Peyer's patch (tissue), 4 donors: Measurements from ENCODE around the gene EPAS1. TPM values are rescaled to one million over a fixed set of nuclear protein-coding genes. Genes with fewer than 3 reads are reported as not detected.

Source experiments
- DNase-seq, 3 donors: peaks; one replicate each; pipeline ENCODE4 v3.0.0-alpha.2; 2017 to 2019
- H3K27ac ChIP-seq, 4 donors: fragments of 200-600 bp; sonication (generic); one replicate each; pipeline ENCODE4 v1.5.1; 2016 to 2019
- H3K27me3 ChIP-seq, 2 donors: fragments of 200-600 bp; sonication (generic); one replicate each; pipeline ENCODE4 v1.5.1; 2019
- H3K36me3 ChIP-seq, 3 donors: fragments of 200-600 bp; sonication (generic); one replicate each; pipeline ENCODE4 v1.5.1; 2016 to 2019
- H3K4me1 ChIP-seq, 4 donors: fragments of 200-600 bp; sonication (generic); one replicate each; pipeline ENCODE4 v1.5.1; 2016 to 2019
- H3K4me3 ChIP-seq, 4 donors: fragments of 200-600 bp; sonication (generic); 1 replicate in 3 of 4; 2 replicates in 1 of 4; pipeline ENCODE4 v1.5.1; 2016 to 2019; ENCODE audit warnings: mild to moderate bottlenecking in 1 of 4
- H3K9me3 ChIP-seq, 4 donors: fragments of 200-600 bp; sonication (generic); one replicate each; pipeline ENCODE4 v1.5.1; 2016 to 2019; ENCODE audit warnings: mild to moderate bottlenecking in 1 of 4
- POLR2A ChIP-seq, 2 donors: fragments of 450-650 bp; IDR thresholded peaks; one replicate each; pipeline ENCODE4 v1.5.1; 2017; ENCODE audit warnings: antibody characterized with exemption in 2 of 2, mild to moderate bottlenecking in 2 of 2, moderate library complexity in 2 of 2
- total RNA-seq, 4 donors: library from RNA; depleted of rRNA; stranded (reverse); fragments of >200 nt; gene quantifications; one replicate each; pipeline ENCODE4 v1.1.0, GENCODE V29; 2016
- TF ChIP-seq, protein P1 (sequence below), 6 experiments: fragments of 450-650 bp in 4 of 6; fragments of 200-600 bp in 2 of 6; sonication (generic) in 1 of 6; IDR thresholded peaks; one replicate each; pipeline ENCODE4 v1.5.1; 2017 to 2019; ENCODE audit warnings: antibody characterized with exemption in 6 of 6, mild to moderate bottlenecking in 3 of 6, moderate library complexity in 1 of 6

EPAS1 gene
- total RNA-seq, 4 donors from 2014 or later: 114 to 240 (median 196) TPM

- Histone ChIP-seq H3K27ac (peak overlapping the region in 3 of 4 donors; percentile 42 to 93 (median 85)), H3K27me3 (no peaks in the 10 kb centered on the region), H3K4me1 (peaks cover 0 to 86% (median 11%) of the 10 kb centered on the region in 4 donors), H3K9me3 (no peaks in the 10 kb centered on the region), H3K4me3 (no peak overlapping the region), H3K36me3 (no peaks in the 10 kb centered on the region)
- no peak for DNase-seq
- TF ChIP-seq POLR2A (IDR thresholded peaks at IDR 0.05): no peak
- TF ChIP-seq, protein P1, sequence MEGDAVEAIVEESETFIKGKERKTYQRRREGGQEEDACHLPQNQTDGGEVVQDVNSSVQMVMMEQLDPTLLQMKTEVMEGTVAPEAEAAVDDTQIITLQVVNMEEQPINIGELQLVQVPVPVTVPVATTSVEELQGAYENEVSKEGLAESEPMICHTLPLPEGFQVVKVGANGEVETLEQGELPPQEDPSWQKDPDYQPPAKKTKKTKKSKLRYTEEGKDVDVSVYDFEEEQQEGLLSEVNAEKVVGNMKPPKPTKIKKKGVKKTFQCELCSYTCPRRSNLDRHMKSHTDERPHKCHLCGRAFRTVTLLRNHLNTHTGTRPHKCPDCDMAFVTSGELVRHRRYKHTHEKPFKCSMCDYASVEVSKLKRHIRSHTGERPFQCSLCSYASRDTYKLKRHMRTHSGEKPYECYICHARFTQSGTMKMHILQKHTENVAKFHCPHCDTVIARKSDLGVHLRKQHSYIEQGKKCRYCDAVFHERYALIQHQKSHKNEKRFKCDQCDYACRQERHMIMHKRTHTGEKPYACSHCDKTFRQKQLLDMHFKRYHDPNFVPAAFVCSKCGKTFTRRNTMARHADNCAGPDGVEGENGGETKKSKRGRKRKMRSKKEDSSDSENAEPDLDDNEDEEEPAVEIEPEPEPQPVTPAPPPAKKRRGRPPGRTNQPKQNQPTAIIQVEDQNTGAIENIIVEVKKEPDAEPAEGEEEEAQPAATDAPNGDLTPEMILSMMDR (IDR thresholded peaks at IDR 0.05): no peak
These were observed 8.6 kb downstream of the EPAS1 start for GRCh38 chr2:46305767-46306166.

DNA sequence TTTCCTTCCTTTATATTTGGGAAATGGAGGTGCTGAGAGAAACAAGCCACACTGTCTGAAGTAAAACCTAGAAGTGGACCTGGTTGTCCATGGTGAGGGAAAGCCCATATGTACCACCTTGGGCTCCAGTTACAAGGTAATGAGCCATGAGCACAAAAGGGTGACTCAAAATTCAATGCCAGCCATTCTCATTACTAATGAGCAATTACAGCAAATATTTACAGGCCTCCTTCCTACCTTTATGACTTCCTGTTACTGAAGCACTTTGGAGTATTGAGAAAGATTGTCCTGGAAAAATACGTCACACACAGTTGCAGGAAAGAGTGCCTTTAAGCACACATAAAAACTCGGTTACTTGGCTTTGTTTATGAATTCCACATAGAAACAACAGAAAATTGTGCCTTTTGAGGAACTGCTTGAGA, 9.1 kb downstream of the EPAS1 start:
- peak overlapping the region in 2 of 4 donors; percentile 27 to 37 for H3K4me3 ChIP-seq
- no peak for DNase-seq

GRCh38 chr2:46306988-46307655, 9.9 kb downstream of the EPAS1 start:
- H3K36me3 ChIP-seq: no peaks in the 10 kb centered on the region
- no peak for DNase-seq
- TF ChIP-seq, protein P1 (IDR thresholded peaks at IDR 0.05): no peak
- peak; percentile 21 to 35 for TF ChIP-seq POLR2A (IDR thresholded peaks at IDR 0.05)
- peak overlapping the region in 3 of 4 donors; percentile 56 to 93 (median 85) for H3K27ac ChIP-seq
- peaks cover 0 to 92% (median 11%) of the 10 kb centered on the region in 4 donors for H3K4me1 ChIP-seq
- H3K4me3 ChIP-seq: peak overlapping the region in 2 of 4 donors; percentile 27 to 37
- H3K9me3 ChIP-seq: no peaks in the 10 kb centered on the region
- H3K27me3 ChIP-seq: no peaks in the 10 kb centered on the region

More for the DNA sequence above, 9.1 kb downstream of the EPAS1 start:
- no peaks in the 10 kb centered on the region for H3K36me3 ChIP-seq
- H3K4me1 ChIP-seq: peaks cover 0 to 87% (median 11%) of the 10 kb centered on the region in 4 donors
- peak in 1 of 2 donors; percentile 38 for TF ChIP-seq POLR2A (IDR thresholded peaks at IDR 0.05)
- TF ChIP-seq, protein P1 (IDR thresholded peaks at IDR 0.05): no peak
- H3K27me3 ChIP-seq: no peaks in the 10 kb centered on the region
- H3K9me3 ChIP-seq: no peaks in the 10 kb centered on the region
- peak overlapping the region in 3 of 4 donors; percentile 56 to 93 (median 85) for H3K27ac ChIP-seq

DNA sequence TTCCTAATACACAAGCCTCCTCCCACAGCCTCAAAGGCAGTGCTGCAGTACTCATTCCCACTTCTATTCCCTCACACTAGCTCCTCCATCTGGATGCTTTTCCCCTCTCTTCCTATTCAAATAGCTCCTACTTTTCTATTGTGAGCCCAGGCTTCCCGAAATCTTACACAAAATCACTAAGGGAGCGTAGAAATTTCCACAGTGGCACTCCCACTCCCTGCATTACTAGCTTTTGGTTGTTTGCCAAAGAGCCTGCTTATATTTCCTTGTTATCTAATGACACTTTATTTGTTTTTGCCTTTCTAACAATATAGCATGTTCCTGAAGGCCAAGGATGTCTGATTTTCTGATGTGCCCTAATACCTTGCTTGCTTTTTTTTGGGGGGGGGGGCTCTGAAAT, 10.9 kb downstream of the EPAS1 start:
- H3K4me1 ChIP-seq: peaks cover 0 to 92% (median 11%) of the 10 kb centered on the region in 4 donors
- H3K4me3 ChIP-seq: peak overlapping the region in 1 of 4 donors; percentile 37
- H3K36me3 ChIP-seq: no peaks in the 10 kb centered on the region
- TF ChIP-seq POLR2A (IDR thresholded peaks at IDR 0.05): no peak
- TF ChIP-seq, protein P1 (IDR thresholded peaks at IDR 0.05): no peak
- H3K27ac ChIP-seq: peak overlapping the region in 3 of 4 donors; percentile 56 to 93 (median 85)
- DNase-seq: no peak
- no peaks in the 10 kb centered on the region for H3K27me3 ChIP-seq
- H3K9me3 ChIP-seq: no peaks in the 10 kb centered on the region

DNA sequence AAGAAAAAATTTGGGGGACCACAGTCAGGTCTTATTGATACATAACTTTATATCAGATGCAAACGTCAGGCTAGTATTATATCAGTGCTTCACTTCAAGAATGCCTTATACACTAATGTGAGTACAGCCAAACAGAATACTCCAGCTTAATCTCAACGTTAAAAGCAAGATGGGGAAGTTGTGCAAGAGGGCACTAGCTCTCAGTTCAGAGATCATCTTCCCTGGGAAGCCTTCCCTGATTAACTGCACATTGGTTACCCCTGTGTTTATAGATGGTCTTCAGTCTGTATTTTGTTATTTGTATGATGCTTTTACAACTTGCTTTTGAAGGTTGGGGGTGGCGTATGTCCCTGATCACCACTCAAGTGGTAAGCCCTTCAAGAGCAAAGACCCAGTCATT, 11.4 kb downstream of the EPAS1 start:
- DNase-seq: no peak
- Histone ChIP-seq H3K27ac (peak overlapping the region in 3 of 4 donors; percentile 56 to 85 (median 71)), H3K27me3 (no peaks in the 10 kb centered on the region), H3K4me1 (peaks cover 0 to 92% (median 11%) of the 10 kb centered on the region in 4 donors), H3K4me3 (no peak overlapping the region), H3K36me3 (no peaks in the 10 kb centered on the region), H3K9me3 (no peaks in the 10 kb centered on the region)
- TF ChIP-seq, protein P1 (IDR thresholded peaks at IDR 0.05): no peak
- no peak for TF ChIP-seq POLR2A (IDR thresholded peaks at IDR 0.05)
